OCI-M2 (cell line): Measurements from ENCODE around the gene ZNF423.

Experiments used
- DNase-seq: peaks from one replicate; lab custom pipeline; 2025; ENCODE audit not compliant: unreplicated experiment; lab: John Stamatoyannopoulos, UW

ZNF423 gene

GRCh38 chr16:49502136-49502881 is 353.6 kb downstream of the ZNF423 start:
- no peak for DNase-seq

- no peak for DNase-seq
These were observed 355.9 kb downstream of the ZNF423 start for GRCh38 chr16:49499869-49500610.

- DNase-seq = no peak
These were observed 356.5 kb downstream of the ZNF423 start for GRCh38 chr16:49499414-49499785.

- DNase-seq = no peak
These were observed 357.1 kb downstream of the ZNF423 start for GRCh38 chr16:49498666-49499413.

GRCh38 chr16:49498264-49498663 is 357.6 kb downstream of the ZNF423 start:
- no peak for DNase-seq

GRCh38 chr16:49497466-49497865 is 358.4 kb downstream of the ZNF423 start:
- DNase-seq = no peak

- DNase-seq = no peak
These were observed 359.3 kb downstream of the ZNF423 start for GRCh38 chr16:49496656-49497055.

GRCh38 chr16:49495596-49496355 is 360.1 kb downstream of the ZNF423 start:
- no peak for DNase-seq

- no peak for DNase-seq
These were observed 360.9 kb downstream of the ZNF423 start for GRCh38 chr16:49494891-49495566.

GRCh38 chr16:49494474-49494873 is 361.4 kb downstream of the ZNF423 start:
- DNase-seq = no peak

- no peak for DNase-seq
These were observed 362.1 kb downstream of the ZNF423 start for GRCh38 chr16:49493836-49494235.

GRCh38 chr16:49492896-49493626 is 362.9 kb downstream of the ZNF423 start:
- no peak for DNase-seq

- DNase-seq = no peak
These were observed 363.8 kb downstream of the ZNF423 start for GRCh38 chr16:49491771-49492761.

GRCh38 chr16:49491106-49491670 is 364.7 kb downstream of the ZNF423 start:
- no peak for DNase-seq

GRCh38 chr16:49490321-49490705 is 365.6 kb downstream of the ZNF423 start:
- no peak for DNase-seq

- no peak for DNase-seq
These were observed 366.1 kb downstream of the ZNF423 start for GRCh38 chr16:49489686-49490320.

GRCh38 chr16:49488740-49489525 is 367.0 kb downstream of the ZNF423 start:
- no peak for DNase-seq
